H1 (cell line): ENCODE results near the gene MBD5. TPM values are rescaled to one million over a fixed set of nuclear protein-coding genes. Genes with fewer than 3 reads are reported as not detected.

Experiments
- CTCF ChIA-PET: fragments of 300-600 bp; sonication (Branson Sonifier 250); formaldehyde crosslinking; loops from one replicate; lab custom pipeline; 2021; ENCODE audit not compliant: partially characterized antibody; lab: Charles Lee
- POLR2A ChIA-PET: fragments of 300-600 bp; sonication (Branson Sonifier 250); formaldehyde crosslinking; loops from one replicate; lab custom pipeline; 2021; ENCODE audit warnings: inconsistent platforms; ENCODE audit not compliant: partially characterized antibody; lab: Charles Lee
- DNase-seq, 2 experiments: peaks; one replicate each; pipeline versions ENCODE4 v3.0.0 to v3.0.0-alpha.2; 2010 to 2022; ENCODE audit warnings: low spot score in 2 of 2, low read depth in 1 of 2, mixed read lengths in 1 of 2
- FAIRE-seq: peaks from 2 replicates; lab custom pipeline; 2011; peaks lifted over from hg19 to GRCh38; lab: Jason Lieb, UNC
- H2AFZ ChIP-seq: 2 replicates; pipeline ENCODE4 v1.8.1; 2012; ENCODE audit warnings: low read length, inconsistent platforms
- H2AK5ac ChIP-seq: 2 replicates; pipeline ENCODE4 v1.6.1; 2013; ENCODE audit warnings: low read depth, low read length
- H2BK120ac ChIP-seq: replicated peaks from 2 replicates; pipeline ENCODE3; 2013; ENCODE audit warnings: low read depth, low read length, inconsistent platforms
- H2BK12ac ChIP-seq: 2 replicates; pipeline ENCODE4 v1.6.1; 2013; ENCODE audit warnings: low read depth, low read length
- H2BK15ac ChIP-seq: 2 replicates; pipeline ENCODE4 v1.6.1; 2013; ENCODE audit warnings: low read length
- H2BK20ac ChIP-seq: 2 replicates; pipeline ENCODE4 v1.6.1; 2013; ENCODE audit warnings: low read length
- H2BK5ac ChIP-seq: 2 replicates; pipeline ENCODE4 v1.6.1; 2013; ENCODE audit warnings: low read depth, low read length
- H3K14ac ChIP-seq: 2 replicates; pipeline ENCODE4 v1.6.1; 2013; ENCODE audit warnings: inconsistent platforms; ENCODE audit not compliant: insufficient read length
- H3K18ac ChIP-seq: 2 replicates; pipeline ENCODE4 v1.6.1; 2013; ENCODE audit warnings: low read length; ENCODE audit errors: extremely low read depth
- H3K23ac ChIP-seq: 2 replicates; pipeline ENCODE4 v1.6.1; 2013; ENCODE audit warnings: inconsistent platforms; ENCODE audit not compliant: insufficient read length
- H3K23me2 ChIP-seq: 2 replicates; pipeline ENCODE4 v1.6.1; 2013; ENCODE audit warnings: low read depth, low read length
- H3K27ac ChIP-seq: 2 replicates; pipeline ENCODE4 v1.6.1; 2011; ENCODE audit warnings: low read depth, low read length, inconsistent platforms
- H3K27me3 ChIP-seq, 4 experiments: replicated peaks in 1 of 4; 1 replicate in 1 of 4; 2 replicates in 3 of 4; pipeline versions ENCODE4 v1.6.1 to v1.8.1; 2011 to 2013; ENCODE audit warnings: low read length in 3 of 4, mild to moderate bottlenecking in 3 of 4, inconsistent platforms in 2 of 4, mixed read lengths in 2 of 4, moderate library complexity in 1 of 4; ENCODE audit not compliant: control insufficient read depth in 3 of 4, insufficient read depth in 3 of 4; ENCODE audit errors: extremely low read depth in 1 of 4
- H3K36me3 ChIP-seq, 4 experiments: 2 replicates each; pipeline versions ENCODE4 v1.6.1 to v1.8.1; 2011 to 2013; ENCODE audit warnings: mild to moderate bottlenecking in 4 of 4, low read length in 3 of 4, moderate library complexity in 2 of 4, control low read depth in 1 of 4, inconsistent platforms in 1 of 4; ENCODE audit not compliant: insufficient read depth in 4 of 4, control insufficient read depth in 2 of 4
- H3K4ac ChIP-seq: replicated peaks from 2 replicates; pipeline ENCODE3; 2013; ENCODE audit warnings: low read length, low read depth, mixed read lengths, inconsistent platforms; ENCODE audit not compliant: insufficient read length
- H3K4me1 ChIP-seq, 4 experiments: replicated peaks in 1 of 4; 1 replicate in 1 of 4; 2 replicates in 3 of 4; pipeline versions ENCODE4 v1.6.1 to v1.8.1; 2011 to 2013; ENCODE audit warnings: low read length in 3 of 4, inconsistent platforms in 2 of 4, mixed read lengths in 1 of 4; ENCODE audit not compliant: insufficient read depth in 4 of 4, control insufficient read depth in 3 of 4
- H3K4me2 ChIP-seq, 2 experiments: 2 replicates each; pipeline versions ENCODE4 v1.6.1 to v1.8.1; 2011 to 2013; ENCODE audit warnings: low read depth in 2 of 2, low read length in 2 of 2, control low read depth in 1 of 2, inconsistent platforms in 1 of 2, mild to moderate bottlenecking in 1 of 2; ENCODE audit not compliant: insufficient read depth in 1 of 2
- H3K4me3 ChIP-seq, 4 experiments: fragments of 200-600, 300-600 bp in 1 of 4; sonication (generic), shearing (Covaris generic), sonication (Bioruptor Twin) in 1 of 4; 2 replicates each; pipeline versions ENCODE4 v1.5.1 to v1.8.1; 2011 to 2016; ENCODE audit warnings: low read length in 4 of 4, low read depth in 3 of 4, control low read depth in 2 of 4, inconsistent platforms in 2 of 4, mild to moderate bottlenecking in 2 of 4, mixed read lengths in 1 of 4, moderate library complexity in 1 of 4; ENCODE audit not compliant: insufficient read depth in 2 of 4; ENCODE audit errors: extremely low read depth in 1 of 4
- H3K56ac ChIP-seq: replicated peaks from 2 replicates; pipeline ENCODE3; 2013; ENCODE audit warnings: low read depth, mild to moderate bottlenecking, mixed read lengths, low read length, inconsistent platforms; ENCODE audit not compliant: insufficient read length
- H3K79me1 ChIP-seq: 2 replicates; pipeline ENCODE4 v1.6.1; 2013; ENCODE audit warnings: low read depth, low read length, control low read depth
- H3K79me2 ChIP-seq, 2 experiments: 2 replicates each; pipeline versions ENCODE4 v1.6.1 to v1.8.1; 2012 to 2013; ENCODE audit warnings: low read length in 2 of 2, mild to moderate bottlenecking in 2 of 2, inconsistent platforms in 1 of 2; ENCODE audit not compliant: insufficient read depth in 2 of 2, control insufficient read depth in 1 of 2
- H3K9ac ChIP-seq, 4 experiments: replicated peaks in 1 of 4; 1 replicate in 1 of 4; 2 replicates in 3 of 4; pipeline versions ENCODE4 v1.6.1 to v1.8.1; 2011 to 2013; ENCODE audit warnings: low read depth in 3 of 4, low read length in 3 of 4, control low read depth in 2 of 4, mild to moderate bottlenecking in 2 of 4, moderate library complexity in 2 of 4, inconsistent platforms in 1 of 4; ENCODE audit errors: extremely low read depth in 1 of 4
- H3K9me3 ChIP-seq, 2 experiments: 2 replicates each; pipeline versions ENCODE4 v1.6.1 to v1.8.1; 2012 to 2013; ENCODE audit warnings: mild to moderate bottlenecking in 2 of 2, moderate library complexity in 2 of 2, control low read depth in 1 of 2, inconsistent platforms in 1 of 2, low read depth in 1 of 2, low read length in 1 of 2, mixed read lengths in 1 of 2; ENCODE audit not compliant: insufficient read depth in 2 of 2
- H4K20me1 ChIP-seq, 2 experiments: replicated peaks in 1 of 2; 2 replicates each; pipeline versions ENCODE3 to v1.8.1; 2011 to 2013; ENCODE audit warnings: inconsistent platforms in 2 of 2, low read length in 2 of 2, mild to moderate bottlenecking in 1 of 2; ENCODE audit not compliant: insufficient read depth in 2 of 2, control insufficient read depth in 1 of 2
- H4K5ac ChIP-seq: 2 replicates; pipeline ENCODE4 v1.6.1; 2013; ENCODE audit warnings: low read length, low read depth, mixed read lengths, inconsistent platforms; ENCODE audit not compliant: insufficient read length
- H4K8ac ChIP-seq: 2 replicates; pipeline ENCODE4 v1.8.0; 2013; ENCODE audit warnings: mild to moderate bottlenecking, moderate library complexity, low read length, inconsistent platforms; ENCODE audit not compliant: insufficient read depth; ENCODE audit errors: extremely low read depth
- H4K91ac ChIP-seq: replicated peaks from 2 replicates; pipeline ENCODE3; 2013; ENCODE audit warnings: low read length, mixed read lengths, inconsistent platforms; ENCODE audit not compliant: insufficient read length
- BCL11A ChIP-seq, 2 experiments: IDR thresholded peaks; one replicate each; pipeline ENCODE4 v1.6.1; 2011; ENCODE audit warnings: low read depth in 2 of 2, low read length in 2 of 2, mild to moderate bottlenecking in 2 of 2
- CBX5 ChIP-seq: fragments of 300-800, 300-1000 bp; sonication (generic); IDR thresholded peaks from 2 replicates; pipeline ENCODE4 v1.7.1; 2016; ENCODE audit warnings: antibody characterized with exemption, low read length, low read depth
- HDAC6 ChIP-seq: IDR thresholded peaks from one replicate; pipeline ENCODE4 v1.7.1; 2012; ENCODE audit warnings: low read depth, mild to moderate bottlenecking, inconsistent platforms, low read length, moderate library complexity
- KDM4A ChIP-seq: IDR thresholded peaks from one replicate; pipeline ENCODE4 v1.7.1; 2012; ENCODE audit warnings: low read depth, mild to moderate bottlenecking, moderate library complexity, low read length, inconsistent platforms; ENCODE audit not compliant: severe bottlenecking
- PHF8 ChIP-seq: fragments of 200-600 bp; sonication (generic); conservative IDR thresholded peaks from 2 replicates; pipeline ENCODE4 v1.7.1; 2012; ENCODE audit warnings: low read depth, mild to moderate bottlenecking, inconsistent platforms, low read length, moderate library complexity
- RAD21 ChIP-seq, 2 experiments: IDR thresholded peaks in 1 of 2; conservative IDR thresholded peaks in 1 of 2; 2 replicates each; pipeline ENCODE4 v1.6.1; 2011; ENCODE audit warnings: low read depth in 2 of 2, low read length in 2 of 2, improper control_type of control experiment in 1 of 2, inconsistent platforms in 1 of 2, mild to moderate bottlenecking in 1 of 2, moderate library complexity in 1 of 2
- RFX5 ChIP-seq: IDR thresholded peaks from 2 replicates; pipeline ENCODE4 v1.6.1; 2011; ENCODE audit warnings: low read depth, low read length, improper control_type of control experiment, borderline replicate concordance
- SAP30 ChIP-seq: fragments of 300-600 bp; sonication (generic); IDR thresholded peaks from 2 replicates; pipeline ENCODE4 v1.7.1; 2012; ENCODE audit warnings: low read length, moderate library complexity, mild to moderate bottlenecking, inconsistent platforms; ENCODE audit not compliant: insufficient read depth, insufficient replicate concordance
- SUZ12 ChIP-seq: fragments of 200-600 bp; sonication (generic); IDR thresholded peaks from 2 replicates; pipeline ENCODE4 v1.6.1; 2012; ENCODE audit warnings: mild to moderate bottlenecking, inconsistent platforms, low read length, moderate library complexity, mixed read lengths
- WGBS, 2 experiments: shearing (Covaris generic) in 1 of 2; methylation state at CpG; one replicate each; pipeline versions ENCODE4 v1.1.6 to v1.1.7; 2013 to 2015; ENCODE audit warnings: low lambda C conversion rate in 2 of 2, mixed read lengths in 2 of 2, inconsistent platforms in 1 of 2, low coverage in 1 of 2, missing lambda C conversion rate in 1 of 2; ENCODE audit not compliant: insufficient replicate concordance in 2 of 2, insufficient coverage in 1 of 2, insufficient read length in 1 of 2; ENCODE audit errors: extremely low coverage in 1 of 2, missing lambda C conversion rate in 1 of 2; 5-methylcytosine and 5-hydroxymethylcytosine counted together
- polyA plus RNA-seq, 7 experiments: library from polyadenylated mRNA; depleted of rRNA in 3 of 7; stranded (reverse) in 5 of 7; unstranded in 2 of 7; fragments of >200 nt in 5 of 7; fragments of 200-250 nt in 2 of 7; gene quantifications; 1 replicate in 5 of 7; 2 replicates in 1 of 7; 4 replicates in 1 of 7; pipeline versions ENCODE4 v1.2.1 to v1.2.3, GENCODE V29; 2011 to 2013; ENCODE audit warnings: missing spikeins in 2 of 7, mixed read lengths in 2 of 7
- total RNA-seq: library from RNA; stranded (reverse); fragmentation: NEBNext Ultra II Directional; extraction: Animal tissue kit (Norgen Biotek cat#: 25700); gene quantifications from 2 replicates; pipeline ENCODE4 v1.2.1, GENCODE V29; 2021
- TF ChIP-seq, protein P1 (sequence below): IDR thresholded peaks from 2 replicates; pipeline ENCODE4 v1.6.1; 2011; ENCODE audit warnings: low read depth, mild to moderate bottlenecking, low read length; ENCODE audit not compliant: insufficient read depth

Gene MBD5
- total and polyA plus RNA-seq, 2 of the 8 experiments (the other 6 are each of a cell fraction or from before 2014, with no cell fraction given), result 9.7 to 29.4 TPM

DNA sequence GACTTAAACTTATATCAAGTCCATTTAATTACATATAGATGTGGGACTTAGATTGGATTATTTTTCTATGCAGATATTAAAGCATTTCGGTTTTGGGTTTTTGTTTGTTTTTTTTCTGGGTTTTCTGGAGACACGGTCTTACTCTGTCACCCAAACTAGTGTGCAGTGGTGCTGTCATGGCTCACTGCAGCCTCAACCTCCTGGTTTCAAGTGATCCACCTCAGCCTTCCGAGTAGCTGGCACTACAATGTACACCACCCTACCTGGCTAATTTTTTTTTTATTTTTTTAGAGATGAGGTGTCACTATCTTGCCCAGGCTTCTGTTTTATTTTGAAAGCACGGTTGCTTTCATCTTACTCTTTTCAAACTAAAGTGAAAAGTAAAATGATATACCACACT is 281.6 kb downstream of the MBD5 start:
- Histone ChIP-seq H3K4ac (no peak overlapping the region), H3K23ac (no peak overlapping the region), H2BK5ac (peak overlapping the region; percentile 64; the same call in 1 of the 2 replicates), H4K8ac (no peak overlapping the region), H3K14ac (no peak overlapping the region), H2BK120ac (no peak overlapping the region), H2AFZ (no peak overlapping the region), H4K5ac (peak overlapping the region; percentile 22), H3K27me3 (no peaks in the 10 kb centered on the region), H3K18ac (no peak overlapping the region), H3K79me1 (no peaks in the 10 kb centered on the region), H3K36me3 (no peaks in the 10 kb centered on the region), H3K23me2 (no peaks in the 10 kb centered on the region), H3K56ac (no peak overlapping the region), H3K27ac (no peak overlapping the region), H3K4me1 (peaks cover 0 to 16% (median 1%) of the 10 kb centered on the region in 4 experiments; a peak in 4 of 7 replicates), H3K4me3 (no peak overlapping the region), H3K9ac (no peak overlapping the region), H2BK20ac (peak overlapping the region; percentile 83; the same call in 1 of the 2 replicates), H4K20me1 (no peaks in the 10 kb centered on the region), H2BK12ac (0 out of 2 replicates have a peak overlapping the region, but pooled peaks have one; percentile 80), H3K4me2 (no peak overlapping the region), H4K91ac (peak overlapping the region; percentile 28), H3K79me2 (no peaks in the 10 kb centered on the region), H3K9me3 (no peaks in the 10 kb centered on the region), H2AK5ac (no peak overlapping the region; the same call in 1 of the 2 replicates), H2BK15ac (no peak overlapping the region)
- ChIA-PET POLR2A (interaction anchor here (1.4 kb wide), 1 partner anchor 9 kb away, joined by 3 read pairs; no protein-coding TSS in a partner anchor), CTCF (interaction anchor here (1.9 kb wide), 1 partner anchor 23 kb away, joined by 4 read pairs; no protein-coding TSS in a partner anchor)
- 68% methylated on average over 4 of the region's 4 CpGs; no CpG with 5 or more reads in 1 of the 2 experiments for WGBS, 2 experiments
- FAIRE-seq (no peak), DNase-seq (no peak)
- no peak for TF ChIP-seq RFX5
- TF ChIP-seq RAD21 (IDR thresholded peaks at IDR 0.05 in 1 of 2, conservative IDR thresholded peaks at IDR 0.05 in 1 of 2; ENCODE audit: low read depth in 2 of 2, low read length in 2 of 2), result no peak
- no peak for TF ChIP-seq HDAC6
- no peak for TF ChIP-seq SUZ12
- TF ChIP-seq, protein P1, sequence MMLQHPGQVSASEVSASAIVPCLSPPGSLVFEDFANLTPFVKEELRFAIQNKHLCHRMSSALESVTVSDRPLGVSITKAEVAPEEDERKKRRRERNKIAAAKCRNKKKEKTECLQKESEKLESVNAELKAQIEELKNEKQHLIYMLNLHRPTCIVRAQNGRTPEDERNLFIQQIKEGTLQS, result no peak
- no peak for TF ChIP-seq CBX5
- TF ChIP-seq KDM4A, result no peak
- TF ChIP-seq PHF8, result no peak
- no peak for TF ChIP-seq BCL11A (IDR thresholded peaks at IDR 0.05; ENCODE audit: low read depth in 2 of 2, low read length in 2 of 2)
- no peak for TF ChIP-seq SAP30
